K562 (cell line): ENCODE data around the gene CFAP97D1.

Source experiments
- BCLAF1 ChIP-seq, 2 experiments: fragments of 450-650 bp in 1 of 2; IDR thresholded peaks; 2 replicates each; pipeline ENCODE4 v1.6.1; 2011 to 2017; ENCODE audit warnings: low read depth in 2 of 2, antibody characterized with exemption in 1 of 2, borderline replicate concordance in 1 of 2, low read length in 1 of 2, mild to moderate bottlenecking in 1 of 2, mixed read lengths in 1 of 2; ENCODE audit not compliant: control insufficient read depth in 1 of 2
- CEBPB ChIP-seq: fragments of 450-650 bp; IDR thresholded peaks from 2 replicates; pipeline ENCODE4 v1.6.1; 2016; ENCODE audit warnings: missing genetic modification characterization, missing compliant biosample characterization
- CHD7 ChIP-seq: fragments of 200-600 bp; sonication (generic); IDR thresholded peaks from one replicate; pipeline ENCODE4 v1.6.1; 2012; ENCODE audit warnings: mild to moderate bottlenecking, low read depth, low read length, inconsistent platforms
- CTCF ChIP-seq, 3 experiments: IDR thresholded peaks in 2 of 3; conservative IDR thresholded peaks in 1 of 3; 2 replicates each; pipeline ENCODE4 v1.5.1; 2011 to 2012; ENCODE audit warnings: low read length in 3 of 3, mild to moderate bottlenecking in 3 of 3, control low read depth in 2 of 3, improper control_type of control experiment in 1 of 3, inconsistent platforms in 1 of 3, low read depth in 1 of 3, mixed read lengths in 1 of 3, moderate library complexity in 1 of 3; ENCODE audit not compliant: insufficient read depth in 2 of 3
- FOS ChIP-seq: IDR thresholded peaks from 3 replicates; pipeline ENCODE4 v1.6.1; 2011; ENCODE audit not compliant: insufficient read length; ENCODE audit errors: extremely low read depth
- GATA2 ChIP-seq: sonication (generic); formaldehyde crosslinking; IDR thresholded peaks from 2 replicates; pipeline ENCODE4 v1.4.0; 2020; ENCODE audit warnings: mild to moderate bottlenecking, missing genetic modification reagents
- HDAC2 ChIP-seq: fragments of 450-650 bp; IDR thresholded peaks from 2 replicates; pipeline ENCODE4 v1.6.1; 2016; ENCODE audit warnings: mild to moderate bottlenecking
- MAFF ChIP-seq: IDR thresholded peaks from 2 replicates; pipeline ENCODE4 v1.6.1; 2012; ENCODE audit warnings: low read length, improper control_type of control experiment
- MYC ChIP-seq, 2 experiments: fragments of 250-450 bp in 1 of 2; sonication (Bioruptor Pico) in 1 of 2; IDR thresholded peaks; 2 replicates each; pipeline versions ENCODE4 v1.5.1 to v1.6.1; 2012 to 2021; ENCODE audit warnings: low read depth in 2 of 2, borderline replicate concordance in 1 of 2, improper control_type of control experiment in 1 of 2, low read length in 1 of 2, mild to moderate bottlenecking in 1 of 2, moderate library complexity in 1 of 2
- NR2C2 ChIP-seq, 2 experiments: fragments of 200-800 bp in 1 of 2; sonication (Bioruptor generic) in 1 of 2; sonication (generic) in 1 of 2; formaldehyde crosslinking in 1 of 2; IDR thresholded peaks; 2 replicates each; pipeline versions ENCODE4 v1.6.1 to v1.8.0; 2016 to 2022; ENCODE audit warnings: mild to moderate bottlenecking in 1 of 2, missing compliant biosample characterization in 1 of 2, missing genetic modification characterization in 1 of 2, missing genetic modification reagents in 1 of 2
- NRF1 ChIP-seq, 2 experiments: fragments of 450-650 bp; IDR thresholded peaks in 1 of 2; conservative IDR thresholded peaks in 1 of 2; 2 replicates each; pipeline ENCODE4 v1.6.1; 2014; ENCODE audit warnings: mild to moderate bottlenecking in 2 of 2
- PCBP2 ChIP-seq: fragments of 200-400 bp; formaldehyde crosslinking; IDR thresholded peaks from 2 replicates; pipeline ENCODE4 v1.6.1; 2018; ENCODE audit warnings: low read length, low read depth, mild to moderate bottlenecking, moderate library complexity; ENCODE audit not compliant: poor library complexity, severe bottlenecking
- POLR2A ChIP-seq: fragments of 450-650 bp; conservative IDR thresholded peaks from 2 replicates; pipeline ENCODE4 v1.6.1; 2016
- USF1 ChIP-seq: sonication (generic); formaldehyde crosslinking; IDR thresholded peaks from 2 replicates; pipeline ENCODE4 v1.9.0; 2022; ENCODE audit warnings: mild to moderate bottlenecking, missing genetic modification reagents

- TF ChIP-seq FOS (no peak), MYC (IDR thresholded peaks at IDR 0.05; ENCODE audit: low read depth, low read length) (no peak), MYC (CRISPR knock-in tag; IDR thresholded peaks at IDR 0.05; ENCODE audit: borderline replicate concordance, low read depth) (no peak), NR2C2 (CRISPR knock-in tag; IDR thresholded peaks at IDR 0.05) (no peak), NR2C2 (tag; IDR thresholded peaks at IDR 0.05) (no peak), PCBP2 (no peak), CTCF (IDR thresholded peaks at IDR 0.05 in 2 of 3, conservative IDR thresholded peaks at IDR 0.05 in 1 of 3; ENCODE audit: insufficient read depth in 2 of 3, low read depth in 1 of 3, low read length in 3 of 3) (no peak), HDAC2 (no peak), CHD7 (no peak), GATA2 (CRISPR knock-in tag) (no peak), BCLAF1 (IDR thresholded peaks at IDR 0.05; ENCODE audit: borderline replicate concordance in 1 of 2, control insufficient read depth in 1 of 2, low read depth in 2 of 2, low read length in 1 of 2) (no peak), MAFF (no peak), POLR2A (no peak), NRF1 (conservative IDR thresholded peaks at IDR 0.05 in 1 of 2, IDR thresholded peaks at IDR 0.05 in 1 of 2) (no peak), USF1 (CRISPR knock-in tag) (no peak), CEBPB (tag) (no peak)
Observed at GRCh38 chr17:43772877-43773648, 7.2 kb upstream of the CFAP97D1 start.
